ENCODE data around the gene HBE1.

GRCh38 chr11:5233307-5233706, 36.4 kb downstream of the HBE1 start:
- TF ChIP-seq USF2 (IDR thresholded peaks at IDR 0.05; ENCODE audit: low read depth, low read length) (no peak), CTCF (conservative IDR thresholded peaks at IDR 0.05; ENCODE audit: low read depth, low read length) (no peak), MXI1 (IDR thresholded peaks at IDR 0.05; ENCODE audit: borderline replicate concordance, low read depth, low read length) (no peak), MAZ (IDR thresholded peaks at IDR 0.05; ENCODE audit: borderline replicate concordance, low read depth, low read length) (no peak), POLR2A (IDR thresholded peaks at IDR 0.05; ENCODE audit: low read depth, low read length) (no peak), MAFK (IDR thresholded peaks at IDR 0.05; ENCODE audit: low read depth, low read length) (no peak), RFX5 (IDR thresholded peaks at IDR 0.05; ENCODE audit: low read depth, low read length) (no peak), FOS (IDR thresholded peaks at IDR 0.05; ENCODE audit: low read depth, low read length) (no peak), NFE2L2 (IDR thresholded peaks at IDR 0.05; ENCODE audit: low read depth, low read length) (no peak), CHD1 (IDR thresholded peaks at IDR 0.05; ENCODE audit: low read depth, low read length) (no peak), RAD21 (IDR thresholded peaks at IDR 0.05; ENCODE audit: low read length) (no peak)
